H1 (cell line): ENCODE measurements around the gene SUMF2. TPM values are rescaled to one million over a fixed set of nuclear protein-coding genes. Genes with fewer than 3 reads are reported as not detected.
"Not testable (repeated sequence)": the region's sequence is repeated elsewhere in the genome, so short reads cannot be mapped to it uniquely, and the experiment has no call there.

Experiments used
- CTCF ChIA-PET: fragments of 300-600 bp; sonication (Branson Sonifier 250); formaldehyde crosslinking; loops from one replicate; lab custom pipeline; 2021; ENCODE audit not compliant: partially characterized antibody; lab: Charles Lee
- POLR2A ChIA-PET: fragments of 300-600 bp; sonication (Branson Sonifier 250); formaldehyde crosslinking; loops from one replicate; lab custom pipeline; 2021; ENCODE audit warnings: inconsistent platforms; ENCODE audit not compliant: partially characterized antibody; lab: Charles Lee
- DNase-seq, 2 experiments: peaks; one replicate each; pipeline versions ENCODE4 v3.0.0 to v3.0.0-alpha.2; 2010 to 2022; ENCODE audit warnings: low spot score in 2 of 2, low read depth in 1 of 2, mixed read lengths in 1 of 2
- FAIRE-seq: peaks from 2 replicates; lab custom pipeline; 2011; peaks lifted over from hg19 to GRCh38; lab: Jason Lieb, UNC
- H2AFZ ChIP-seq: 2 replicates; pipeline ENCODE4 v1.8.1; 2012; ENCODE audit warnings: low read length, inconsistent platforms
- H2AK5ac ChIP-seq: 2 replicates; pipeline ENCODE4 v1.6.1; 2013; ENCODE audit warnings: low read depth, low read length
- H2BK120ac ChIP-seq: replicated peaks from 2 replicates; pipeline ENCODE3; 2013; ENCODE audit warnings: low read depth, low read length, inconsistent platforms
- H2BK12ac ChIP-seq: 2 replicates; pipeline ENCODE4 v1.6.1; 2013; ENCODE audit warnings: low read depth, low read length
- H2BK15ac ChIP-seq: 2 replicates; pipeline ENCODE4 v1.6.1; 2013; ENCODE audit warnings: low read length
- H2BK20ac ChIP-seq: 2 replicates; pipeline ENCODE4 v1.6.1; 2013; ENCODE audit warnings: low read length
- H2BK5ac ChIP-seq: 2 replicates; pipeline ENCODE4 v1.6.1; 2013; ENCODE audit warnings: low read depth, low read length
- H3K14ac ChIP-seq: 2 replicates; pipeline ENCODE4 v1.6.1; 2013; ENCODE audit warnings: inconsistent platforms; ENCODE audit not compliant: insufficient read length
- H3K18ac ChIP-seq: 2 replicates; pipeline ENCODE4 v1.6.1; 2013; ENCODE audit warnings: low read length; ENCODE audit errors: extremely low read depth
- H3K23ac ChIP-seq: 2 replicates; pipeline ENCODE4 v1.6.1; 2013; ENCODE audit warnings: inconsistent platforms; ENCODE audit not compliant: insufficient read length
- H3K23me2 ChIP-seq: 2 replicates; pipeline ENCODE4 v1.6.1; 2013; ENCODE audit warnings: low read depth, low read length
- H3K27ac ChIP-seq: 2 replicates; pipeline ENCODE4 v1.6.1; 2011; ENCODE audit warnings: low read depth, low read length, inconsistent platforms
- H3K27me3 ChIP-seq, 4 experiments: replicated peaks in 1 of 4; 1 replicate in 1 of 4; 2 replicates in 3 of 4; pipeline versions ENCODE4 v1.6.1 to v1.8.1; 2011 to 2013; ENCODE audit warnings: low read length in 3 of 4, mild to moderate bottlenecking in 3 of 4, inconsistent platforms in 2 of 4, mixed read lengths in 2 of 4, moderate library complexity in 1 of 4; ENCODE audit not compliant: control insufficient read depth in 3 of 4, insufficient read depth in 3 of 4; ENCODE audit errors: extremely low read depth in 1 of 4
- H3K36me3 ChIP-seq, 4 experiments: 2 replicates each; pipeline versions ENCODE4 v1.6.1 to v1.8.1; 2011 to 2013; ENCODE audit warnings: mild to moderate bottlenecking in 4 of 4, low read length in 3 of 4, moderate library complexity in 2 of 4, control low read depth in 1 of 4, inconsistent platforms in 1 of 4; ENCODE audit not compliant: insufficient read depth in 4 of 4, control insufficient read depth in 2 of 4
- H3K4ac ChIP-seq: replicated peaks from 2 replicates; pipeline ENCODE3; 2013; ENCODE audit warnings: low read length, low read depth, mixed read lengths, inconsistent platforms; ENCODE audit not compliant: insufficient read length
- H3K4me1 ChIP-seq, 4 experiments: replicated peaks in 1 of 4; 1 replicate in 1 of 4; 2 replicates in 3 of 4; pipeline versions ENCODE4 v1.6.1 to v1.8.1; 2011 to 2013; ENCODE audit warnings: low read length in 3 of 4, inconsistent platforms in 2 of 4, mixed read lengths in 1 of 4; ENCODE audit not compliant: insufficient read depth in 4 of 4, control insufficient read depth in 3 of 4
- H3K4me2 ChIP-seq, 2 experiments: 2 replicates each; pipeline versions ENCODE4 v1.6.1 to v1.8.1; 2011 to 2013; ENCODE audit warnings: low read depth in 2 of 2, low read length in 2 of 2, control low read depth in 1 of 2, inconsistent platforms in 1 of 2, mild to moderate bottlenecking in 1 of 2; ENCODE audit not compliant: insufficient read depth in 1 of 2
- H3K4me3 ChIP-seq, 4 experiments: fragments of 200-600, 300-600 bp in 1 of 4; sonication (generic), shearing (Covaris generic), sonication (Bioruptor Twin) in 1 of 4; 2 replicates each; pipeline versions ENCODE4 v1.5.1 to v1.8.1; 2011 to 2016; ENCODE audit warnings: low read length in 4 of 4, low read depth in 3 of 4, control low read depth in 2 of 4, inconsistent platforms in 2 of 4, mild to moderate bottlenecking in 2 of 4, mixed read lengths in 1 of 4, moderate library complexity in 1 of 4; ENCODE audit not compliant: insufficient read depth in 2 of 4; ENCODE audit errors: extremely low read depth in 1 of 4
- H3K56ac ChIP-seq: replicated peaks from 2 replicates; pipeline ENCODE3; 2013; ENCODE audit warnings: low read depth, mild to moderate bottlenecking, mixed read lengths, low read length, inconsistent platforms; ENCODE audit not compliant: insufficient read length
- H3K79me1 ChIP-seq: 2 replicates; pipeline ENCODE4 v1.6.1; 2013; ENCODE audit warnings: low read depth, low read length, control low read depth
- H3K79me2 ChIP-seq, 2 experiments: 2 replicates each; pipeline versions ENCODE4 v1.6.1 to v1.8.1; 2012 to 2013; ENCODE audit warnings: low read length in 2 of 2, mild to moderate bottlenecking in 2 of 2, inconsistent platforms in 1 of 2; ENCODE audit not compliant: insufficient read depth in 2 of 2, control insufficient read depth in 1 of 2
- H3K9ac ChIP-seq, 4 experiments: replicated peaks in 1 of 4; 1 replicate in 1 of 4; 2 replicates in 3 of 4; pipeline versions ENCODE4 v1.6.1 to v1.8.1; 2011 to 2013; ENCODE audit warnings: low read depth in 3 of 4, low read length in 3 of 4, control low read depth in 2 of 4, mild to moderate bottlenecking in 2 of 4, moderate library complexity in 2 of 4, inconsistent platforms in 1 of 4; ENCODE audit errors: extremely low read depth in 1 of 4
- H3K9me3 ChIP-seq, 2 experiments: 2 replicates each; pipeline versions ENCODE4 v1.6.1 to v1.8.1; 2012 to 2013; ENCODE audit warnings: mild to moderate bottlenecking in 2 of 2, moderate library complexity in 2 of 2, control low read depth in 1 of 2, inconsistent platforms in 1 of 2, low read depth in 1 of 2, low read length in 1 of 2, mixed read lengths in 1 of 2; ENCODE audit not compliant: insufficient read depth in 2 of 2
- H4K20me1 ChIP-seq, 2 experiments: replicated peaks in 1 of 2; 2 replicates each; pipeline versions ENCODE3 to v1.8.1; 2011 to 2013; ENCODE audit warnings: inconsistent platforms in 2 of 2, low read length in 2 of 2, mild to moderate bottlenecking in 1 of 2; ENCODE audit not compliant: insufficient read depth in 2 of 2, control insufficient read depth in 1 of 2
- H4K5ac ChIP-seq: 2 replicates; pipeline ENCODE4 v1.6.1; 2013; ENCODE audit warnings: low read length, low read depth, mixed read lengths, inconsistent platforms; ENCODE audit not compliant: insufficient read length
- H4K8ac ChIP-seq: 2 replicates; pipeline ENCODE4 v1.8.0; 2013; ENCODE audit warnings: mild to moderate bottlenecking, moderate library complexity, low read length, inconsistent platforms; ENCODE audit not compliant: insufficient read depth; ENCODE audit errors: extremely low read depth
- H4K91ac ChIP-seq: replicated peaks from 2 replicates; pipeline ENCODE3; 2013; ENCODE audit warnings: low read length, mixed read lengths, inconsistent platforms; ENCODE audit not compliant: insufficient read length
- WGBS, 2 experiments: shearing (Covaris generic) in 1 of 2; methylation state at CpG; one replicate each; pipeline versions ENCODE4 v1.1.6 to v1.1.7; 2013 to 2015; ENCODE audit warnings: low lambda C conversion rate in 2 of 2, mixed read lengths in 2 of 2, inconsistent platforms in 1 of 2, low coverage in 1 of 2, missing lambda C conversion rate in 1 of 2; ENCODE audit not compliant: insufficient replicate concordance in 2 of 2, insufficient coverage in 1 of 2, insufficient read length in 1 of 2; ENCODE audit errors: extremely low coverage in 1 of 2, missing lambda C conversion rate in 1 of 2; 5-methylcytosine and 5-hydroxymethylcytosine counted together
- polyA plus RNA-seq, 7 experiments: library from polyadenylated mRNA; depleted of rRNA in 3 of 7; stranded (reverse) in 5 of 7; unstranded in 2 of 7; fragments of >200 nt in 5 of 7; fragments of 200-250 nt in 2 of 7; gene quantifications; 1 replicate in 5 of 7; 2 replicates in 1 of 7; 4 replicates in 1 of 7; pipeline versions ENCODE4 v1.2.1 to v1.2.3, GENCODE V29; 2011 to 2013; ENCODE audit warnings: missing spikeins in 2 of 7, mixed read lengths in 2 of 7
- total RNA-seq: library from RNA; stranded (reverse); fragmentation: NEBNext Ultra II Directional; extraction: Animal tissue kit (Norgen Biotek cat#: 25700); gene quantifications from 2 replicates; pipeline ENCODE4 v1.2.1, GENCODE V29; 2021

Gene SUMF2
- total and polyA plus RNA-seq, 2 of the 8 experiments (the other 6 are each of a cell fraction or from before 2014, with no cell fraction given): 39.8 to 59.2 TPM

DNA sequence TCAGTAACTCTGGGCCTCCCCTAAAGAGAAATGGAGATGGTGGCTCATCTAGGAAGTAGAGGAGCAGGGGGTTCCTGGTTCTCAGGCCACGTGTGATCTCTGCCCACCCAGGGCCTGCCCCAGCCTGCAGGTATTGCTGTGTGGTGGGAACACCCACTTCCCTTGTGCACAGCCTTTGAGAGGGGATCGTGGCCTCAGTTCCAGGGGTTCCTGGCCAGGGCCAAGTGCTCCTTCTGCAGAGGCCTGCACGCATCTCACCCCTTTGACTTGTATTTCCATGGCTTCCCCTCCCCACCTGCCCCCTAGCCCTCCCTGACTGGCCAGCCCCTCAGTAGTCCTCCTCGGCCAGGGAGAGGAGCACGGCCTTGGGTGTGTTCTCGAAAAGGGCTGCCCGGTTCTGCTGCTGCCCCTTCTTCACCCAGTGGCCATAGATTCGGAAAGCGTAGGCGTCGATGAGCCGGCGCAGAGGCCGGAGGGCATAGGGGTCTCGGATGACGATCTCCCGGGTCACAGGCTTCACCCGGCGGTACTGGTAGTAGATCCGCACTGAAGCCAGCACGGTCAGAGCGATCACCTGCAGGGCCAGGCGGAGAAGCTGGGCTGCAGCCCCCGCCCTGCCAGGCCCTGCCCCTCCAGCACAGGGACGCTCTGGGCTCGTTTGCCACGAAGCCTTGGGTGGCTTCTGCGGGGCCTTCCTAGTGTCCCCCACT, 16.8 kb downstream of the SUMF2 start:
- not testable (repeated sequence) for H4K91ac ChIP-seq, H2BK12ac ChIP-seq, H3K23me2 ChIP-seq, H3K79me1 ChIP-seq, H3K4me2 ChIP-seq, H2BK20ac ChIP-seq, H3K18ac ChIP-seq, H3K14ac ChIP-seq, H4K5ac ChIP-seq, H3K23ac ChIP-seq, H4K20me1 ChIP-seq, H2BK5ac ChIP-seq, H3K9me3 ChIP-seq, H3K56ac ChIP-seq, H3K27ac ChIP-seq, H4K8ac ChIP-seq, H3K9ac ChIP-seq, H2AFZ ChIP-seq, FAIRE-seq, H3K27me3 ChIP-seq, H2AK5ac ChIP-seq, H2BK120ac ChIP-seq, H3K79me2 ChIP-seq, H3K4me1 ChIP-seq, H3K4me3 ChIP-seq, DNase-seq, H2BK15ac ChIP-seq, H3K4ac ChIP-seq
- H3K36me3 ChIP-seq: peaks cover 0 to 25% (median 8%) of the 10 kb centered on the region in 4 experiments; a peak in 7 of 8 replicates
- ChIA-PET POLR2A (interaction anchor here (3.6 kb wide), 1 partner anchor 12 kb away, joined by 18 read pairs; the partner anchor contains the start of gene PHKG1), CTCF (interaction anchor here (2.9 kb wide), 1 partner anchor 11 kb away, joined by 23 read pairs; the partner anchor contains the start of gene PHKG1)
- WGBS, 2 experiments: 91% methylated on average over 25 of the region's 28 CpGs; no CpG with 5 or more reads in 1 of the 2 experiments
